ENCODE data around the gene ATP5PB.

ATP5PB gene

DNA sequence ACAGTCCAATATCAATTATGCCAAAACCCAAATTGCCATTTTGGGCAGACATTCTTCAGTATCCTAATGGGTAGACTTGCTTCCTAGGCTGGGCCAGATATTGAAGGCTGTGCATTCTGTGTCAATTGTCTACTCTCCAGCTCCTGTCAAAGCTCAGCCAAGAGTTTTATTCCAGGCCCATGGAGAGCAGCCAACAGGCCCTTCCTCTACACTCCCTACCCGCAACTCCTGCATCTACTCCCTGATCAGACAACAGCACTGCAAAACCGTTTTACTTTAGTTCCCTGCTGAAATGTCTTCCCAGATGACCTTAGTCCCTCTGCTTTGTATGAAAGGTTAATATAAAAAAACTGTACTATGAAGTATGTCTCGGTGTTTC, 60.7 kb downstream of the ATP5PB start:
- DNase-seq: no peak

DNA sequence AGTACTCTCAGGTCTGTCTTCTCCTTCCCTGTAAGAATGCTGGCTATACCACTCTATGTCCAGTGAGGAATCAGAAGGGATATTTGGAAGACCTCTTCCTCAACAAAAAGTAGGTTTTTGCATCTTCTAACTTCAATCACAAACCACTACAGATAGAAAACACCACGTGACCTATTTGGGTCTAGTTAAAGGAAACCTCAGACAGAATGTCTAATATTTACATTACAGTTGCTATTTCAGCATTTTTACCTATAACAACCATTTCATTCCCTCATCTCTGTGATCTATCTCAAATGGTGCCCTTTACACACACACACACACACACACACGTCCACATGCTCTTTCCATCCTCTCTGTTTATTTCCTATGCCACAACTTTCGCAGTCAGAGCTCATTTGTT, 62.1 kb downstream of the ATP5PB start:
- DNase-seq: no peak
